ENCODE measurements around the gene RCOR1.
"Not testable (repeated sequence)": the region's sequence is repeated elsewhere in the genome, so short reads cannot be mapped to it uniquely, and the experiment has no call there.

Gene RCOR1

DNA sequence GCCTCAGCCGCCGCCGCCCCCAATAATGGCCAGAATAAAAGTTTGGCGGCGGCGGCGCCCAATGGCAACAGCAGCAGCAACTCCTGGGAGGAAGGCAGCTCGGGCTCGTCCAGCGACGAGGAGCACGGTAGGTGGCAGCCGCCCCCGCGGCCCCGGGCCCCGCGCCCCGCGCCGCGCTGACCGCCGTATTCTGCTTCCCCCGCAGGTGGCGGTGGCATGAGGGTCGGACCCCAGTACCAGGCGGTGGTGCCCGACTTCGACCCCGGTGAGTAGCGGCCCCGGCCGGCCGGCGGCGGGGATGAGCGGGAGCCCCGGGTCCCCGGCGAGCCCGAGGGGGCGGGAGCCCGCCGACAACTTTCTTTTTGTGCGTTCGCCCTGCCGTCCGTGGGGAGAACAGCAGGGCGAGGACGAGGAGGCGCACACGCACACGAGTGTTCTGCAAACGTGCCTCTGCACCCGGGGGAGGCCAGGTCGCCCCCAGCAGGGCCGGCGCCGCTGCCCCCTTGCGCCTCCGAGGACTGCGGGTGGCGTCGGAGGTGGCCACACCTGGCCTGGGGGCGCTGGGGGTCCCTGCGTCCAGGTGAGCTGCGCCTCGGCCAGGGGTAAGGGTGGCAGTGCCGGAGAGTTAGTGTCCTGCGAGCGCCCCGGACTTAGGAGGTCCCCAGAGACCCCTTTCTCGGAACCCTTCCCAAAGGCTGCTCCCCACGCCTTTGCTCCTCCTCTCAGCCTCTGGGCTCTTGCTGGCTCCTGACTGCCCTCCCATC, 794 bp downstream of the RCOR1 start:
- DNase-seq: peak; percentile 61
- no peak for ATAC-seq

- DNase-seq (no peak), ATAC-seq (no peak)
Observed at GRCh38 chr14:102593825-102594137, 1.3 kb downstream of the RCOR1 start.

DNA sequence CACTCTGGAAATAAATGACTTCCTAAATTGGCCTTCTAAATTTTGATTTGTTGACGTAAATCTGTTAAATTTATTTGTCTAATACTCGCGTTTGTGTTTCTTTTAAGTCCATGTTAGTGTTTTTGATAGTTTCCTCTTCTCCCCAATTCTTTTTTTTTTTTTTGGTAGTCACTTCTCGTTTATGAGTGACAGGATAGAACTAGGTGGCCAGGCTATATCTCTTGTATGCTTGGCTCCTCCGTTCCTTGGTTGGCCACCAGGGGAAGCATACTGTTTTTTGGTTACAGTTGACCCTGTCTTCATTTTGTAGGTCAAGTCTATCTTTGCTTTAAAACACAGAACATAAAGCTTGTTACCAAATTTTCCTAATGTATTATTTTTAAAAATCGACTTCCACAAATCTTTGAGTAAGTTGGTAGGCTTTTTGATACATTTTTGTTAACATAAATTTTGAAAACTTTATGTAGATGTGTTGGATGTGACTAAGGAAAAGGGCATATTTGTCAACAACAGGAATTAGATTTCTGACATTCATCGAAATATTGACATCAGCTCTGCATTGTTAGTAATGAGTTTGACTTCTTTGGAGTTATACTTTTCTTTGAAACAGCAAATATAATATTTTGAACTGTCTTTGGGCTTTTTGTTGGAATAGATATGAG, 2.2 kb downstream of the RCOR1 start:
- peak; percentile 72 for DNase-seq
- peak; percentile 26 for ATAC-seq

DNA sequence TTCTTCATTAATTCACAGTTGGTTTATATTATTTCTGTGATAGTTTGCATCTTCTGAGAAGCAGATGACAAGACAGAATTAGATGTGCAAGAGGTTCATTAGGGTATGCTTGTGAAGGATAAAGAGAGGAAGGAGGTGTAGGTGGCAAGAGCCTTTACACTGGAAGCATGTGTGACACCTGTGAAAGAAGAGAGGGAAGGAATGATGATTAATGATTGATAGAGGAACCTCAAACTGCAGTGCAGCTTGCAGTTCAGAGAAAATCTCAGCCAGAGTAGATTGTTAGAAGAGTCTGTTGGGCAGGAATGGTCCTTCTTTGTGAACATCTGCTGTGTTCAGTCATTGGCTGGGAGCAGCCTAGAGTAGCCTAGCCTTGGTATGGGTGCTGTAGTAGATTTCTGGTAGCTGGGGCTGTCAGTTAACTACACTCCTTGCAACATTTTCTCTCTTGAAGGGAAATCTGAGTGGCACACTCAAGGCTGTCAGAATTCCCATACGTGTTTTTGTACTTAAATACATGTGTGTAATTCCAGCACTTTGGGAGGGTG, 9.0 kb downstream of the RCOR1 start:
- ATAC-seq (no peak), DNase-seq (no peak)

- ATAC-seq (no peak), DNase-seq (no peak)
Observed at GRCh38 chr14:102602421-102603292, 10.2 kb downstream of the RCOR1 start.

DNA sequence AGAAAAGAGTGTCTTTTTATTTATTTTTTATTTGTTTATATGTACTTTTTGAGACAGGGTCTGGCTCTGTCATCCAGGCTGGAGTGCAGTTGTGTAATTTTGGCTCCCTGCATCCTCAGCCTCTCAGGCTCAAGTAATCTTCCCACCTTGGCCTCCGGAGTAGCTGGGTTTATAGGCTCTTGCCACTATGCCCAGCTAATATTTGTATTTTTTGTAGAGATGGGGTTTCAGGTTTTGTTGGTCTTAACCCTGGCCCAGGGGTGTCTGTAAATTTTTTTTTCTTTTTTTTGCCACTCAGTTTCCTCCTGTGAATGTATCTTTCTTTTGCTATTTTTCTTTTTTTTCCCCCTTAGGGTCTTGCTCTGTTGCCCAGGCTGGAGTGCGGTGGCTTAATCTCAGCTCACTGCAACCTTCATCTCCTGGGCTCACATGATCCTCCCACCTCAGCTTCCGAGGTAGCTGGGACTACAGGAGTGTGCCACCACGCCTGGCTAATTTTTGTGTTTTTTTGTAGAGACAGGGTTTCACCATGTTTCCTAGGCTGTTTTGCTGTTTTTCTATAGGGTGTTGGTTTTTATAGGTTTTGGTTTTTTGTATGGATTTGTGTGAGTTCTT, 11.0 kb downstream of the RCOR1 start:
- no peak for DNase-seq

GRCh38 chr14:102604183-102604582, 11.7 kb downstream of the RCOR1 start:
- no peak for DNase-seq
- ATAC-seq: no peak

More for the DNA sequence above, 11.0 kb downstream of the RCOR1 start:
- ATAC-seq: no peak

DNA sequence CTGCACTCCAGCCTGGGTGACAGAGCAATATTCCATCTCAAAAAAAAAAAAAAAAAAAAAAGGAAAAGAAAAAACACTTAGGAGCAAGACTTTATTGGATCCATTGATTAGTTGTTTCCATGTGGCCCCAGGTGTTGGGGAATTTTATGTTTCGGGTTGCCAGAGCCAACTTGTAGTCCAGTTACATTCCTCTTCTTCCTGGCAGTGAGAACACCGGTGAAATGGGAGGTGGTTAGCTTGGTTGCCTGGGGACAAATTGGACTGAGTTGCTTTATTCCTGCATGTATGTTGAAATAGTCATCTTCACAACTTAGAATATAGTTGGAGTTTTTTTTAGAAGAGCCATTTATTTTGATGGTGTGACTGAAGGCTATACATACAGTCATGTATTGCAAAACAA, 12.6 kb downstream of the RCOR1 start:
- DNase-seq (no peak), ATAC-seq (no peak)

DNA sequence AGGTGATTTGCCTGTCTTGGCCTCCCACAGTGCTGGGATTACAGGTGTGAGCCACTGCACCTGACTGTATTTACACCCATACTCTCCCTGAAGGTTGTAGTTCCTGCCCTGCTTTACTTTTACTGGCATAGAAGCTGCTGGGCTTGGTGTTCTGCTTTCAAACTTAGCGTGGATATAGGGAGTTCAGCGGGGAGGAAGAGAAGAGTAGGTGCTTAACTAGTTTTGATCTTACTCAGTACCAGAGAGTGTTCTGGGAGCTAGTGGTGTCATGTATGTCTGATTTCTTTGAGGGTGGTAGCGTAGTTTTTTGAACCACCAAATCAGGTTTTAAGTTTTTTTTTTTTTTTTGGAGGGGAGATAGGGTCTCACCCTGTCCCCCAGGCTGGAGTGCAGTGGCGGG, 13.8 kb downstream of the RCOR1 start:
- ATAC-seq (no peak), DNase-seq (no peak)

GRCh38 chr14:102608064-102608446, 15.6 kb downstream of the RCOR1 start:
- DNase-seq: no peak
- peak; percentile 9 for ATAC-seq

DNA sequence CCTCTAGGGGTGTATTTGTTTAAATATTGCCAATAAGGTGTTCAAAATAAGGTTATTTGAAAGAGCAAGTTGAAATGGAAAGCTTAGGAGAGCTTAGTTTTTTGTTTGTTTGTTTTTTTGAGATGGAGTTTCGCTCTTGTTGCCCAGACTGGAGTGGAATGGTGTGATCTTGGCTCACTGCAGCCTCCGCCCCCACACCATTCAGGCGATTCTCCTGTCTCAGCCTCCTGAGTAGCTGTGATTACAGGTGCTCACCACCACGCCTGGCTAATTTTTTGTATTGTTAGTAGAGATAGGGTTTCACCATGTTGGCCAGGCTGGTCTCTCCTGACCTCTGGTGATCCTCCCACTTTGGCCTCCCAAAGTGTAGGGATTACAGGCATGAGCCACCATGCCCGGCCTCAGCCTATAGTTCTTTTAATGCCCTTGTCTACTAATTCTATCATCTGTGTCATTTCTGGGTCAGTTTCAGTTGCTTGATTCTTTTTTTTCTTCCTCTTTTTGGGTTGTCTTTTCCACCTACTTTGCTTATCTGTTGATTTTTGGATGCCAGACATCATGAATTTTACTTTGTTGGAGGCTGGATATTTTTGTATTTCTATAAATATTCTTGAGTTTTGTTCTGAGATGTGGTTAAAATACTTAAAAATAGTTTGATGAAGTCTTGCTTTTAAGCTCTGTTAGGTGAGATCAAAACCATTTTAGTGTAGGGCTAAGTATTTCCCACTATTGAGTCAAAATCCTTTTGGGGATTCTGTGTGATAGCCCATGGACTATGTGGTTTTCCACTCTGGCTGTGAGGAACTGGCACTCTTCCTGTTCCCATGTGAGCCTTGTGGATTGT, 18.7 kb downstream of the RCOR1 start:
- DNase-seq (no peak), ATAC-seq (no peak)

DNA sequence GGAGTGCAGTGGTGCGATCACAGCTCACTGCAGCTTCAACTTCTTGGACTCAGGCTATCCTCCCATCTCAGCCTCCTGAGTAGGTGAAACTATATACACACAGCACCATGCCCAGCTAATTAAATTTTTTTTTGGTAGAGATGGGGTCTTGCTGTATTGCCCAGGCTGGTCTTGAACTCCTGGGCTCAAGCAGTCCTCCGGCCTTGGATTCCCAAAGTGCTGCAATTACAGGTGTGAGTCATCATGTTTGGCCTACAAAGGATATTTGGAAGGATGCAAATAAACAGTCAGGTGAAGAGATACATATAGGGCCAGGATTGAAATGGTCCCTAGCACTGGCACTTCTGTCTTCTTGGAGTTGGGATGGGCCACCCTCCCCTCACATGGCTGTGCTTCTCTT, 23.9 kb downstream of the RCOR1 start:
- ATAC-seq (no peak), DNase-seq (no peak)

DNA sequence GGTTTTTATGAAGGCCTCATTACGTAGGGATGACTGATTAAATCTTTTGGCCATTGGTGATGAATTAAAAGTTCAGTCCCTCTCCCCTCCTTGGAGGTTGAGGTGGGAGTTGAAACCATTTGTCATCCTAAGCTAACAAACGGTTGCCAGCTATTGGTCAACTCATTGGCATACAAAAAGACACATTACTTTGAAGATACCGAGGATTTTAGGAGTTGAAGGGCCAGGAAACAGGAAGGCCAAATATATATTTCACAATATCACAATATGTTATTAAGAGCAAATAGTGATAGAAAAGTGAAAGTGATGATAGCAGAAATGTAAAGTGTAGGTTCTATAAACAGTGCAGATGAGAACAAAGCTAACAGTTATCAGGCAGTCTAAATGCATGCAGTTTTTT, 24.4 kb downstream of the RCOR1 start:
- DNase-seq: no peak
- no peak for ATAC-seq

- DNase-seq, ATAC-seq: not testable (repeated sequence)
Observed at GRCh38 chr14:102619012-102619411, 26.6 kb downstream of the RCOR1 start.

DNA sequence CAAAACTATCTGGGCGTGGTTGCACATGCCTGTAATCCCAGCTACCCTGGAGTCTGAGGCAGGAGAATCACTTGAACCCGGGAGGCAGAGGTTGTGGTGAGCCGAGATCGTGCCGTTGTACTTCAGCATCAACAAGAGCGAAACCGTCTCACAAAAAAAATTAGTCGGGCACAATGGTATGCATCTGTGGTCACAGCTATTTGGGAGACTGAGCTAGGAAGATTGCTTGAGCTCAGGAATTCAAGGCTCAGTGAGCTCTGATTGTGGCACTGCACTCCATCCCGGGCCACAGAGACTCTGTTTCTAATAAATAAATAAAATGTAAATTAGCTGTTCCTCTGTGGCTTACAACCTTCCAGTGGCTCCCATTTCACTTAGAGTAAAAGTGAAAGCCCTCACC, 28.0 kb downstream of the RCOR1 start:
- no peak for ATAC-seq

GRCh38 chr14:102622262-102622885, 29.9 kb downstream of the RCOR1 start:
- ATAC-seq (no peak), DNase-seq (no peak)

More for the DNA sequence above, 28.0 kb downstream of the RCOR1 start:
- DNase-seq: no peak

- ATAC-seq: no peak
- no peak for DNase-seq
Observed at GRCh38 chr14:102624666-102625065, 32.2 kb downstream of the RCOR1 start.

DNA sequence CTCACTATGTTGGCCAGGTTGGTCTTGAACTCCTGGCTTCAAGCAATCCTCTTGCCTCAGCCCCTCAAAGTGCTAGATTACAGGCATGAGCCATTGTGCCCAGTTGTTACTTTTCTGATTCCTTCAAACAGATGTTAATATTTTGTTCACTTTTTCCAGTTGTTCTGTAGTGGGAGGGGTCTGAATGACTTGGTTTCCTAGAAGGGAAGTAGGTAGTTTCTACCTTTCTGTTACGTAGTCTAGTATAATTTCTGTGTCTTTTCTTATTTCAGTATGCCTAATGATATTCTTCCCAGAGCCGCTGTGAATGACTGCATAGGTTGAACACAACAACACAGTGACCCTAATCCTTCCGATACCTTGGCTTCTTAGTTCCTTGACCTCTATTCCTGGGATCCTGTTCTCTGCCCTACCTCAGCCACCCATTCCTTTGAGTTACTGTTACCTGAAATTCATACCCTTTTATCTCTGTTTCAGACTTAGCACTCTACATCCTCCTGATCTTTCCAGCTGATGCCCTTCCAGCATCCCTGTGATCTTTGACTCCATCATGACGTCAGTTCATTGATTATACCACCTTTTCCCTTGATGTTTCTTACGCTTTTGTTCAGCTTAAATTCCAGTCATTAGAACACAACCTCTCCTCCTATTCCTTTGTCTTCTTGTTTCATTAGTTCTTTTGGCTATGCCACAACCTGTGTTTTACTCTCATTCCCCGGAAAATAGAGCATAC, 33.3 kb downstream of the RCOR1 start:
- DNase-seq (no peak), ATAC-seq (peak; percentile 43)

DNA sequence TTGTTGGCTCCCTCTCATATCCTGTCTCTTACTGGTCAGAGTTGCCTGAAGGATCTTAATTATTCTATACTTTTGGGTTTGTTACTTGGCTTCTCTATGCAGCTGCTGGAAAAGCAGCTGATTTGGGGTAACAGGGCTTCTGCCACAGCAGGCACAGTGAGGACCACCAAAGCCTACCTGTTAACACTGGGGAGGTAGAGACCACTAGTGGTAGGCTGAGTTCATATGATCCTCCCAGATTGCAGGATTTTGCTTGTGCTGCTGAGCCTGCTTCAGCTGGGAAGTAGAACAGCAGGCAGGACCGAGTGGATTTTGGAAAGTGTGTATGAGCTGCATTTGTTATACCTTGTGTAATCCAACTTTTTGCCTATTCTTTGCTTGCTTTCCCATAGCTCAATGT, 34.1 kb downstream of the RCOR1 start:
- no peak for ATAC-seq
- DNase-seq: no peak

- DNase-seq (no peak), ATAC-seq (no peak)
Observed at GRCh38 chr14:102629011-102629444, 36.6 kb downstream of the RCOR1 start.

Data from stimulated activated naive CD8-positive, alpha-beta T cell treated with anti-CD3 and anti-CD28 coated beads, Interleukin-15, Interleukin-2, amounts not matched to agents 100 U/mL and 50 U/mL, for 24 hours (primary cell).